Measurements from ENCODE around the gene GYPA.
"Not testable (repeated sequence)": the region's sequence is repeated elsewhere in the genome, so short reads cannot be mapped to it uniquely, and the experiment has no call there.

- TF ChIP-seq CTCF (IDR thresholded peaks at IDR 0.05; ENCODE audit: poor library complexity, severe bottlenecking); EZH2 (IDR thresholded peaks at IDR 0.05; ENCODE audit: borderline replicate concordance, insufficient read depth, low read length, poor library complexity, severe bottlenecking); REST (IDR thresholded peaks at IDR 0.05; ENCODE audit: borderline replicate concordance); RAD21 (conservative IDR thresholded peaks at IDR 0.05); POLR2AphosphoS5 (IDR thresholded peaks at IDR 0.05): not testable (repeated sequence)
Observed at GRCh38 chr4:144139547-144139946, 971 bp downstream of the GYPA start.
